GM23338 (cell line): ENCODE data around the gene MYMX. TPM values are rescaled to one million over a fixed set of nuclear protein-coding genes. Genes with fewer than 3 reads are reported as not detected.

Experiments
- ATAC-seq: fragments of 200-7000 bp; cut with Tn5 transposase; 3 replicates; pipeline ENCODE4 v1.9.1; 2020
- DNase-seq: peaks from one replicate; pipeline ENCODE4 v3.0.0-alpha.2; 2015; ENCODE audit warnings: low spot score
- H2AFZ ChIP-seq: fragments of 200-600 bp; sonication (generic); 2 replicates; pipeline ENCODE4 v1.8.0; 2016; ENCODE audit warnings: antibody characterized with exemption, mild to moderate bottlenecking, moderate library complexity
- H3F3A ChIP-seq: fragments of 200-600 bp; sonication (generic); replicated peaks from 2 replicates; pipeline ENCODE4 v1.8.0; 2017; ENCODE audit warnings: antibody characterized with exemption, mixed run types, low read depth
- H3K27ac ChIP-seq: fragments of 200-600 bp; sonication (generic); 2 replicates; pipeline ENCODE4 v1.6.1; 2016; ENCODE audit warnings: low read depth
- H3K27me3 ChIP-seq: fragments of 200-600 bp; sonication (generic); 2 replicates; pipeline ENCODE4 v1.8.0; 2016; ENCODE audit warnings: mild to moderate bottlenecking, mixed run types, moderate library complexity; ENCODE audit not compliant: insufficient read depth
- H3K36me3 ChIP-seq: fragments of 200-600 bp; sonication (generic); 2 replicates; pipeline ENCODE4 v1.8.0; 2016; ENCODE audit warnings: mild to moderate bottlenecking; ENCODE audit not compliant: insufficient read depth
- H3K4me1 ChIP-seq: fragments of 200-600 bp; sonication (generic); 2 replicates; pipeline ENCODE4 v1.8.0; 2016; ENCODE audit warnings: mild to moderate bottlenecking, moderate library complexity; ENCODE audit not compliant: insufficient read depth
- H3K4me2 ChIP-seq: fragments of 200-600 bp; sonication (generic); 2 replicates; pipeline ENCODE4 v1.7.1; 2017; ENCODE audit warnings: mixed run types
- H3K4me3 ChIP-seq: fragments of 200-600 bp; sonication (generic); 2 replicates; pipeline ENCODE4 v1.6.1; 2016; ENCODE audit warnings: mixed run types
- H3K79me2 ChIP-seq: fragments of 200-600 bp; sonication (generic); replicated peaks from 2 replicates; pipeline ENCODE4 v1.8.0; 2017; ENCODE audit warnings: mild to moderate bottlenecking; ENCODE audit not compliant: insufficient read depth
- H3K9me2 ChIP-seq: fragments of 200-600 bp; sonication (generic); 2 replicates; pipeline ENCODE4 v1.8.0; 2017; ENCODE audit not compliant: insufficient read depth
- H4K20me1 ChIP-seq: fragments of 200-600 bp; sonication (generic); replicated peaks from 2 replicates; pipeline ENCODE4 v1.8.0; 2017; ENCODE audit warnings: mild to moderate bottlenecking; ENCODE audit not compliant: insufficient read depth
- H3K27ac Mint-ChIP-seq: 2 replicates; pipeline ENCODE4 v1.8.0; 2020; ENCODE audit warnings: inconsistent platforms, mild to moderate bottlenecking, moderate library complexity, mixed read lengths
- H3K27me3 Mint-ChIP-seq: 3 replicates; pipeline ENCODE4 v1.8.0; 2022; ENCODE audit warnings: low read depth, mild to moderate bottlenecking, moderate library complexity, mixed read lengths, inconsistent platforms; ENCODE audit not compliant: insufficient read depth, poor library complexity
- H3K36me3 Mint-ChIP-seq: 3 replicates; pipeline ENCODE4 v1.8.0; 2021; ENCODE audit warnings: low read depth, mild to moderate bottlenecking, inconsistent platforms, moderate library complexity, mixed read lengths
- H3K4me1 Mint-ChIP-seq: 3 replicates; pipeline ENCODE4 v1.8.0; 2020; ENCODE audit warnings: mild to moderate bottlenecking, inconsistent platforms, mixed read lengths
- H3K4me3 Mint-ChIP-seq: 3 replicates; pipeline ENCODE4 v1.8.0; 2021; ENCODE audit warnings: moderate library complexity, mild to moderate bottlenecking, inconsistent platforms, mixed read lengths
- H3K9me3 Mint-ChIP-seq: 3 replicates; pipeline ENCODE4 v1.8.0; 2020; ENCODE audit warnings: moderate library complexity, mild to moderate bottlenecking, inconsistent platforms, mixed read lengths
- CREB1 ChIP-seq: fragments of 250-450 bp; sonication (Bioruptor Pico); IDR thresholded peaks from 2 replicates; pipeline ENCODE4 v1.5.0; 2020; ENCODE audit warnings: low read depth, mild to moderate bottlenecking, moderate library complexity
- EZH2 ChIP-seq: fragments of 200-600 bp; sonication (generic); IDR thresholded peaks from one replicate; pipeline ENCODE4 v1.8.0; 2017; ENCODE audit warnings: antibody characterized with exemption, mild to moderate bottlenecking, low read depth; ENCODE audit not compliant: unreplicated experiment
- JUNB ChIP-seq: IDR thresholded peaks from one replicate; pipeline ENCODE4 v1.6.1; 2016; ENCODE audit warnings: antibody characterized with exemption; ENCODE audit not compliant: unreplicated experiment
- NANOG ChIP-seq: IDR thresholded peaks from 2 replicates; pipeline ENCODE4 v1.6.1; 2016; ENCODE audit warnings: antibody characterized with exemption, borderline replicate concordance
- POLR2AphosphoS5 ChIP-seq: IDR thresholded peaks from 2 replicates; pipeline ENCODE4 v1.6.1; 2016; ENCODE audit warnings: antibody characterized with exemption, low read depth
- REST ChIP-seq: IDR thresholded peaks from one replicate; pipeline ENCODE4 v1.6.1; 2018; ENCODE audit warnings: antibody characterized with exemption; ENCODE audit not compliant: unreplicated experiment
- STAT1 ChIP-seq: IDR thresholded peaks from one replicate; pipeline ENCODE4 v1.6.1; 2016; ENCODE audit warnings: antibody characterized with exemption; ENCODE audit not compliant: unreplicated experiment
- ZNF114 ChIP-seq: fragments of 250-450 bp; sonication (Bioruptor Pico); IDR thresholded peaks from 2 replicates; pipeline ENCODE4 v1.5.0; 2020; ENCODE audit warnings: mild to moderate bottlenecking, moderate library complexity
- ZNF331 ChIP-seq: fragments of 250-450 bp; sonication (Bioruptor Pico); IDR thresholded peaks from 2 replicates; pipeline ENCODE4 v1.5.0; 2020; ENCODE audit warnings: low read depth, mild to moderate bottlenecking, moderate library complexity
- polyA plus RNA-seq: library from polyadenylated mRNA; unstranded; fragments of >200 nt; fragmentation: Nextera tagmentation; extraction: Ambion mirVana; gene quantifications from 2 replicates; pipeline ENCODE4 v1.2.1, GENCODE V29; 2016
- total RNA-seq: library from RNA; depleted of rRNA; stranded (reverse); fragments of >200 nt; shearing (Covaris generic); gene quantifications from 2 replicates; pipeline ENCODE4 v1.2.3, GENCODE V29; 2014
- TF ChIP-seq, protein P1 (sequence below), 2 experiments: fragments of 200-600 bp in 1 of 2; sonication (generic) in 1 of 2; conservative IDR thresholded peaks; 2 replicates each; pipeline versions ENCODE4 v1.5.1 to v1.6.1; 2016 to 2017; ENCODE audit warnings: antibody characterized with exemption in 2 of 2, low read depth in 2 of 2, mild to moderate bottlenecking in 2 of 2, moderate library complexity in 1 of 2
- TF ChIP-seq, protein P2 (sequence below): fragments of 250-450 bp; sonication (Bioruptor Pico); IDR thresholded peaks from 2 replicates; pipeline ENCODE4 v1.5.0; 2020; ENCODE audit warnings: mild to moderate bottlenecking, moderate library complexity

Gene MYMX
- total and polyA plus RNA-seq, 2 experiments from 2014 or later: 2.8 to 7.1 TPM

DNA sequence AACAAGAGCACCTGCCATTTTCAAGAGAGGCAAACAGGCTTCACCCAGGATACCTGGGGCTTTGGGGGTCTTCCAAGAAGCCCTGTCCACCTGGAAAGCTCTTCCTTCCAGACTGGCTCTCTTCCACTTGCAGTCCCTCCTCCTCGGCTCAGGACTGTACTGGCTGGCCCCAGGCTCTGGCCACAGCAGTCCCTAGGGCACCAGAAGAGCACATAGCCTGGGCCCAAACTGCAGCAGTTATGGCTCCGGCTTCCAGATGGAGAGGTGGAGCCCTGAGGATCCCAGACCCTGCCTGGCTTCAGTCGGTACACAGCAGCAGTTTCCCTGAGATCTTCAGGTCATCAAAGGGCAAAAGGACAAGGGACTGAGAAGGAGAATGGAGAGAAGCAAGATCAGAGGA, 42.2 kb downstream of the MYMX start (continued):
- TF ChIP-seq, protein P1, sequence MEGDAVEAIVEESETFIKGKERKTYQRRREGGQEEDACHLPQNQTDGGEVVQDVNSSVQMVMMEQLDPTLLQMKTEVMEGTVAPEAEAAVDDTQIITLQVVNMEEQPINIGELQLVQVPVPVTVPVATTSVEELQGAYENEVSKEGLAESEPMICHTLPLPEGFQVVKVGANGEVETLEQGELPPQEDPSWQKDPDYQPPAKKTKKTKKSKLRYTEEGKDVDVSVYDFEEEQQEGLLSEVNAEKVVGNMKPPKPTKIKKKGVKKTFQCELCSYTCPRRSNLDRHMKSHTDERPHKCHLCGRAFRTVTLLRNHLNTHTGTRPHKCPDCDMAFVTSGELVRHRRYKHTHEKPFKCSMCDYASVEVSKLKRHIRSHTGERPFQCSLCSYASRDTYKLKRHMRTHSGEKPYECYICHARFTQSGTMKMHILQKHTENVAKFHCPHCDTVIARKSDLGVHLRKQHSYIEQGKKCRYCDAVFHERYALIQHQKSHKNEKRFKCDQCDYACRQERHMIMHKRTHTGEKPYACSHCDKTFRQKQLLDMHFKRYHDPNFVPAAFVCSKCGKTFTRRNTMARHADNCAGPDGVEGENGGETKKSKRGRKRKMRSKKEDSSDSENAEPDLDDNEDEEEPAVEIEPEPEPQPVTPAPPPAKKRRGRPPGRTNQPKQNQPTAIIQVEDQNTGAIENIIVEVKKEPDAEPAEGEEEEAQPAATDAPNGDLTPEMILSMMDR (conservative IDR thresholded peaks at IDR 0.05; ENCODE audit: low read depth in 2 of 2): no peak
- no peak for TF ChIP-seq ZNF114 (CRISPR knock-in tag)
- no peak for TF ChIP-seq EZH2
- TF ChIP-seq REST: no peak
- no peak for TF ChIP-seq POLR2AphosphoS5
- TF ChIP-seq JUNB: no peak
- no peak for TF ChIP-seq STAT1

- Histone ChIP-seq H2AFZ (no peak overlapping the region), H3K4me3 (no peak overlapping the region), H4K20me1 (peaks cover 6% of the 10 kb centered on the region; the same call in 1 of the 2 replicates), H3K27ac (no peak overlapping the region), H3K4me2 (no peak overlapping the region), H3K9me2 (no peaks in the 10 kb centered on the region), H3F3A (peaks cover 19% of the 10 kb centered on the region), H3K27me3 (peaks cover 5% of the 10 kb centered on the region; the same call in 1 of the 2 replicates), H3K36me3 (no peaks in the 10 kb centered on the region), H3K79me2 (peaks cover 16% of the 10 kb centered on the region; the same call in 1 of the 2 replicates), H3K4me1 (peaks cover 17% of the 10 kb centered on the region)
- ATAC-seq (no peak), DNase-seq (no peak)
- H3K4me1 Mint-ChIP-seq: peaks cover 53% of the 10 kb centered on the region
- H3K36me3 Mint-ChIP-seq: peaks cover 33% of the 10 kb centered on the region
- H3K9me3 Mint-ChIP-seq: peaks cover 7% of the 10 kb centered on the region
- H3K27me3 Mint-ChIP-seq: peaks cover 40% of the 10 kb centered on the region
- no peak overlapping the region for H3K27ac Mint-ChIP-seq
- H3K4me3 Mint-ChIP-seq: no peak overlapping the region
- TF ChIP-seq EZH2: no peak
- no peak for TF ChIP-seq CREB1
- TF ChIP-seq JUNB: no peak
- TF ChIP-seq, protein P2, sequence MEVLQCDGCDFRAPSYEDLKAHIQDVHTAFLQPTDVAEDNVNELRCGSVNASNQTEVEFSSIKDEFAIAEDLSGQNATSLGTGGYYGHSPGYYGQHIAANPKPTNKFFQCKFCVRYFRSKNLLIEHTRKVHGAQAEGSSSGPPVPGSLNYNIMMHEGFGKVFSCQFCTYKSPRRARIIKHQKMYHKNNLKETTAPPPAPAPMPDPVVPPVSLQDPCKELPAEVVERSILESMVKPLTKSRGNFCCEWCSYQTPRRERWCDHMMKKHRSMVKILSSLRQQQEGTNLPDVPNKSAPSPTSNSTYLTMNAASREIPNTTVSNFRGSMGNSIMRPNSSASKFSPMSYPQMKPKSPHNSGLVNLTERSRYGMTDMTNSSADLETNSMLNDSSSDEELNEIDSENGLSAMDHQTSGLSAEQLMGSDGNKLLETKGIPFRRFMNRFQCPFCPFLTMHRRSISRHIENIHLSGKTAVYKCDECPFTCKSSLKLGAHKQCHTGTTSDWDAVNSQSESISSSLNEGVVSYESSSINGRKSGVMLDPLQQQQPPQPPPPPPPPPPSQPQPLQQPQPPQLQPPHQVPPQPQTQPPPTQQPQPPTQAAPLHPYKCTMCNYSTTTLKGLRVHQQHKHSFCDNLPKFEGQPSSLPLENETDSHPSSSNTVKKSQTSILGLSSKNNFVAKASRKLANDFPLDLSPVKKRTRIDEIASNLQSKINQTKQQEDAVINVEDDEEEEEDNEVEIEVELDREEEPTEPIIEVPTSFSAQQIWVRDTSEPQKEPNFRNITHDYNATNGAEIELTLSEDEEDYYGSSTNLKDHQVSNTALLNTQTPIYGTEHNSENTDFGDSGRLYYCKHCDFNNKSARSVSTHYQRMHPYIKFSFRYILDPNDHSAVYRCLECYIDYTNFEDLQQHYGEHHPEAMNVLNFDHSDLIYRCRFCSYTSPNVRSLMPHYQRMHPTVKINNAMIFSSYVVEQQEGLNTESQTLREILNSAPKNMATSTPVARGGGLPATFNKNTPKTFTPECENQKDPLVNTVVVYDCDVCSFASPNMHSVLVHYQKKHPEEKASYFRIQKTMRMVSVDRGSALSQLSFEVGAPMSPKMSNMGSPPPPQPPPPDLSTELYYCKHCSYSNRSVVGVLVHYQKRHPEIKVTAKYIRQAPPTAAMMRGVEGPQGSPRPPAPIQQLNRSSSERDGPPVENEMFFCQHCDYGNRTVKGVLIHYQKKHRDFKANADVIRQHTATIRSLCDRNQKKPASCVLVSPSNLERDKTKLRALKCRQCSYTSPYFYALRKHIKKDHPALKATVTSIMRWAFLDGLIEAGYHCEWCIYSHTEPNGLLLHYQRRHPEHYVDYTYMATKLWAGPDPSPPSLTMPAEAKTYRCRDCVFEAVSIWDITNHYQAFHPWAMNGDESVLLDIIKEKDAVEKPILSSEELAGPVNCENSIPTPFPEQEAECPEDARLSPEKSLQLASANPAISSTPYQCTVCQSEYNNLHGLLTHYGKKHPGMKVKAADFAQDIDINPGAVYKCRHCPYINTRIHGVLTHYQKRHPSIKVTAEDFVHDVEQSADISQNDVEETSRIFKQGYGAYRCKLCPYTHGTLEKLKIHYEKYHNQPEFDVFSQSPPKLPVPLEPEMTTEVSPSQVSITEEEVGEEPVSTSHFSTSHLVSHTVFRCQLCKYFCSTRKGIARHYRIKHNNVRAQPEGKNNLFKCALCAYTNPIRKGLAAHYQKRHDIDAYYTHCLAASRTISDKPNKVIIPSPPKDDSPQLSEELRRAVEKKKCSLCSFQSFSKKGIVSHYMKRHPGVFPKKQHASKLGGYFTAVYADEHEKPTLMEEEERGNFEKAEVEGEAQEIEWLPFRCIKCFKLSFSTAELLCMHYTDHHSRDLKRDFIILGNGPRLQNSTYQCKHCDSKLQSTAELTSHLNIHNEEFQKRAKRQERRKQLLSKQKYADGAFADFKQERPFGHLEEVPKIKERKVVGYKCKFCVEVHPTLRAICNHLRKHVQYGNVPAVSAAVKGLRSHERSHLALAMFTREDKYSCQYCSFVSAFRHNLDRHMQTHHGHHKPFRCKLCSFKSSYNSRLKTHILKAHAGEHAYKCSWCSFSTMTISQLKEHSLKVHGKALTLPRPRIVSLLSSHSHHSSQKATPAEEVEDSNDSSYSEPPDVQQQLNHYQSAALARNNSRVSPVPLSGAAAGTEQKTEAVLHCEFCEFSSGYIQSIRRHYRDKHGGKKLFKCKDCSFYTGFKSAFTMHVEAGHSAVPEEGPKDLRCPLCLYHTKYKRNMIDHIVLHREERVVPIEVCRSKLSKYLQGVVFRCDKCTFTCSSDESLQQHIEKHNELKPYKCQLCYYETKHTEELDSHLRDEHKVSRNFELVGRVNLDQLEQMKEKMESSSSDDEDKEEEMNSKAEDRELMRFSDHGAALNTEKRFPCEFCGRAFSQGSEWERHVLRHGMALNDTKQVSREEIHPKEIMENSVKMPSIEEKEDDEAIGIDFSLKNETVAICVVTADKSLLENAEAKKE (CRISPR knock-in tag): no peak
- TF ChIP-seq STAT1: no peak
- no peak for TF ChIP-seq POLR2AphosphoS5
- no peak for TF ChIP-seq ZNF331 (CRISPR knock-in tag)
- TF ChIP-seq NANOG: no peak
- TF ChIP-seq, protein P1 (conservative IDR thresholded peaks at IDR 0.05; ENCODE audit: low read depth in 2 of 2): no peak
Observed at GRCh38 chr6:44260011-44260410, 43.3 kb downstream of the MYMX start.
